HCT116 (cell line): ENCODE measurements around the gene LSM4. TPM values are rescaled to one million over a fixed set of nuclear protein-coding genes. Genes with fewer than 3 reads are reported as not detected.

Source experiments
- ATAC-seq: fragments of 200-7000 bp; cut with Tn5 transposase; 2 replicates; pipeline ENCODE4 v1.9.1; 2020; ENCODE audit warnings: mild to moderate bottlenecking, moderate library complexity
- BruUV-seq: library from RNA; stranded (reverse); fragments of 400-500 nt; replicated peaks from 2 replicates; lab custom pipeline; 2021; lab: Mats Ljungman, UMichigan
- CTCF ChIA-PET: fragments of 300-600 bp; sonication (Branson Sonifier 250); formaldehyde crosslinking; loops from one replicate; lab custom pipeline; 2021; ENCODE audit warnings: antibody characterized with exemption; lab: Charles Lee
- POLR2A ChIA-PET: fragments of 300-600, 350-600 bp; sonication (Branson Sonifier 250); formaldehyde crosslinking; loops from one replicate; lab custom pipeline; 2021; ENCODE audit warnings: antibody characterized with exemption; lab: Charles Lee
- RAD21 ChIA-PET, 2 experiments: fragments of 300-600 bp; sonication (Branson Sonifier 250); formaldehyde crosslinking; loops; one replicate each; lab custom pipeline; 2023; ENCODE audit warnings: low total read pairs in 2 of 2; ENCODE audit not compliant: uncharacterized antibody in 2 of 2, unreplicated experiment in 2 of 2, low non-redundant PET in 1 of 2; lab: Charles Lee
- DNase-seq: peaks from one replicate; pipeline ENCODE4 v3.0.0-alpha.2; 2010; ENCODE audit warnings: low read depth, low spot score
- H2AFZ ChIP-seq: fragments of 200-600 bp; shearing (Covaris generic), sonication (generic); 2 replicates; pipeline ENCODE4 v1.6.1; 2017; ENCODE audit warnings: low read depth, mixed run types, mixed read lengths, antibody characterized with exemption, low read length; ENCODE audit not compliant: poor library complexity, severe bottlenecking
- H3K27ac ChIP-seq: 2 replicates; pipeline ENCODE4 v1.5.1; 2012; ENCODE audit warnings: low read depth, low read length
- H3K27me3 ChIP-seq: fragments of 200-600 bp; sonication (generic); 2 replicates; pipeline ENCODE4 v1.6.1; 2016; ENCODE audit warnings: mixed run types, low read length, mixed read lengths; ENCODE audit not compliant: insufficient read depth
- H3K36me3 ChIP-seq, 2 experiments: fragments of 200-500 bp in 1 of 2; fragments of 200-600 bp in 1 of 2; sonication (Bioruptor generic) in 1 of 2; sonication (generic) in 1 of 2; 2 replicates each; pipeline versions ENCODE4 v1.5.1 to v1.6.1; 2014 to 2016; ENCODE audit warnings: low read length in 2 of 2, inconsistent platforms in 1 of 2, mixed read lengths in 1 of 2, mixed run types in 1 of 2; ENCODE audit not compliant: insufficient read depth in 2 of 2, control insufficient read depth in 1 of 2
- H3K4me1 ChIP-seq, 2 experiments: fragments of 200-600 bp in 1 of 2; sonication (generic) in 1 of 2; 2 replicates each; pipeline versions ENCODE4 v1.5.1 to v1.6.1; 2012 to 2017; ENCODE audit warnings: low read length in 2 of 2, inconsistent platforms in 1 of 2, mild to moderate bottlenecking in 1 of 2, mixed read lengths in 1 of 2, mixed run types in 1 of 2, moderate library complexity in 1 of 2; ENCODE audit not compliant: insufficient read depth in 2 of 2, control insufficient read depth in 1 of 2
- H3K4me2 ChIP-seq: fragments of 200-600 bp; sonication (generic); 2 replicates; pipeline ENCODE4 v1.6.1; 2017; ENCODE audit warnings: mixed run types, low read length, mixed read lengths
- H3K4me3 ChIP-seq, 2 experiments: fragments of 200-600 bp in 1 of 2; sonication (generic) in 1 of 2; replicated peaks in 1 of 2; 2 replicates each; pipeline ENCODE4 v1.5.1; 2011 to 2016; ENCODE audit warnings: low read length in 2 of 2, control low read depth in 1 of 2, low read depth in 1 of 2, mild to moderate bottlenecking in 1 of 2, mixed read lengths in 1 of 2, mixed run types in 1 of 2
- H3K79me2 ChIP-seq: fragments of 200-600 bp; sonication (generic); 2 replicates; pipeline ENCODE4 v1.6.1; 2017; ENCODE audit warnings: mild to moderate bottlenecking, mixed run types, low read length, moderate library complexity, mixed read lengths; ENCODE audit not compliant: insufficient read depth
- H3K9ac ChIP-seq: fragments of 200-600 bp; sonication (generic); 2 replicates; pipeline ENCODE4 v1.6.1; 2016; ENCODE audit warnings: low read length, mixed read lengths
- H3K9me2 ChIP-seq: fragments of 200-600 bp; sonication (generic), shearing (Covaris generic); 2 replicates; pipeline ENCODE4 v1.6.1; 2017; ENCODE audit warnings: mixed run types, mild to moderate bottlenecking, moderate library complexity; ENCODE audit not compliant: insufficient read depth
- H3K9me3 ChIP-seq, 2 experiments: fragments of 200-500 bp in 1 of 2; fragments of 200-600 bp in 1 of 2; sonication (Bioruptor generic) in 1 of 2; sonication (generic) in 1 of 2; 2 replicates each; pipeline ENCODE4 v1.6.1; 2014 to 2017; ENCODE audit warnings: low read length in 2 of 2, mixed read lengths in 2 of 2, inconsistent platforms in 1 of 2, low read depth in 1 of 2, mild to moderate bottlenecking in 1 of 2, mixed run types in 1 of 2, moderate library complexity in 1 of 2; ENCODE audit not compliant: control insufficient read depth in 1 of 2, insufficient read depth in 1 of 2
- H4K20me1 ChIP-seq: fragments of 200-600 bp; sonication (generic), shearing (Covaris generic); 2 replicates; pipeline ENCODE4 v1.6.1; 2017; ENCODE audit warnings: mixed run types, mild to moderate bottlenecking, moderate library complexity; ENCODE audit not compliant: insufficient read depth
- CEBPB ChIP-seq: IDR thresholded peaks from 2 replicates; pipeline ENCODE4 v1.6.1; 2012; ENCODE audit warnings: low read depth
- EGR1 ChIP-seq: IDR thresholded peaks from 2 replicates; pipeline ENCODE4 v1.6.1; 2012; ENCODE audit warnings: low read depth
- ELF1 ChIP-seq: IDR thresholded peaks from 2 replicates; pipeline ENCODE4 v1.6.1; 2012; ENCODE audit warnings: low read depth, borderline replicate concordance
- EZH2 ChIP-seq: fragments of 200-600 bp; sonication (generic); IDR thresholded peaks from 2 replicates; pipeline ENCODE4 v1.6.1; 2017; ENCODE audit warnings: antibody characterized with exemption, mixed run types
- EZH2phosphoT487 ChIP-seq: fragments of 200-600 bp; IDR thresholded peaks from 2 replicates; pipeline ENCODE4 v1.6.1; 2018; ENCODE audit warnings: antibody characterized with exemption, borderline replicate concordance
- JUND ChIP-seq: IDR thresholded peaks from 2 replicates; pipeline ENCODE4 v1.6.1; 2012
- POLR2A ChIP-seq: IDR thresholded peaks from 2 replicates; pipeline ENCODE4 v1.7.0; 2011; ENCODE audit warnings: borderline replicate concordance; ENCODE audit not compliant: insufficient read depth, insufficient read length; ENCODE audit errors: extremely low read depth
- POLR2AphosphoS5 ChIP-seq: IDR thresholded peaks from 2 replicates; pipeline ENCODE4 v1.6.1; 2011; ENCODE audit warnings: mild to moderate bottlenecking, low read depth, low read length, moderate library complexity
- RAD21 ChIP-seq: IDR thresholded peaks from 2 replicates; pipeline ENCODE4 v1.6.1; 2012; ENCODE audit warnings: low read depth, mild to moderate bottlenecking
- SIN3A ChIP-seq: IDR thresholded peaks from 2 replicates; pipeline ENCODE4 v1.6.1; 2012; ENCODE audit warnings: low read depth
- SRF ChIP-seq: IDR thresholded peaks from 2 replicates; pipeline ENCODE4 v1.6.1; 2012; ENCODE audit warnings: low read depth
- TCF7L2 ChIP-seq: IDR thresholded peaks from 2 replicates; pipeline ENCODE4 v1.7.0; 2011; ENCODE audit warnings: borderline replicate concordance, inconsistent platforms; ENCODE audit not compliant: insufficient read depth, insufficient read length; ENCODE audit errors: extremely low read depth
- ZFX ChIP-seq: fragments of 450-650 bp; IDR thresholded peaks from 2 replicates; pipeline ENCODE4 v1.6.1; 2017
- intact Hi-C: fragments of 100-400 bp; cut with micrococcal nuclease; formaldehyde crosslinking; loops from 2 replicates; pipeline ENCODE4 v1.10.0; 2022
- total RNA-seq: library from RNA; stranded (reverse); gene quantifications from one replicate; pipeline ENCODE4 v1.2.1, GENCODE V29; 2021; ENCODE audit not compliant: unreplicated experiment
- TF ChIP-seq, protein P1 (sequence below): IDR thresholded peaks from 2 replicates; pipeline ENCODE4 v1.6.1; 2012; ENCODE audit warnings: low read depth
- TF ChIP-seq, protein P2 (sequence below): IDR thresholded peaks from 2 replicates; pipeline ENCODE4 v1.6.1; 2011; ENCODE audit warnings: mild to moderate bottlenecking, low read length, moderate library complexity; ENCODE audit not compliant: insufficient replicate concordance; ENCODE audit errors: extremely low read depth
- TF ChIP-seq, protein P3 (sequence below): IDR thresholded peaks from 2 replicates; pipeline ENCODE4 v1.6.1; 2012
- TF ChIP-seq, protein P4 (sequence below): IDR thresholded peaks from 2 replicates; pipeline ENCODE4 v1.6.1; 2012

Gene LSM4
- total RNA-seq, 1 experiment from 2014 or later: 400 TPM

DNA sequence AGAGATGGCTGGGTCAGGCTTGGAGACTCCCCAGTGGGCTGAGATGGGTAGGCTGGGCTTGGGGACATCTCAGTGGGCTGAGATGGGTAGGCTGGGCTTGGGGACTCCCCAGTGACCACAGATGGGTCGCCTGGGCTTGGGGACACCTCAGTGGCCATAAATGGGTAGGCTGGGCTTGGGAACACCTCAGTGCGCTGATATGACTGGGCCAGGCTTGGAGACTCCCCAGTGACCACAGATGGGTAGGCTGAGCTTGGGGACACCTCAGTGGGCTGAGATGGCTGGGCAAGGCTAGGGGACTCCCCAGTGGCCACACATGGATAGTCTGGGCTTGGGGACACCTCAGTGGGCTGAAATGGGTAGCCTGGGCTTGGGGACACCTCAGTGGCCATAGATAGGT lies 61.4 kb downstream of the LSM4 start:
- TF ChIP-seq EZH2 (no peak), POLR2AphosphoS5 (no peak), SIN3A (no peak), RAD21 (no peak), EGR1 (no peak), EZH2phosphoT487 (no peak), CEBPB (no peak), POLR2A (no peak)
- Histone ChIP-seq H3K4me3 (no peak overlapping the region), H3K4me1 (no peaks in the 10 kb centered on the region), H3K4me2 (no peak overlapping the region), H3K36me3 (no peaks in the 10 kb centered on the region), H3K9ac (no peak overlapping the region), H3K9me3 (no peaks in the 10 kb centered on the region), H3K79me2 (no peaks in the 10 kb centered on the region), H3K9me2 (no peaks in the 10 kb centered on the region), H3K27ac (no peak overlapping the region), H3K27me3 (no peaks in the 10 kb centered on the region), H4K20me1 (no peaks in the 10 kb centered on the region), H2AFZ (no peak overlapping the region)
- no TSS peak for BruUV-seq
- intact Hi-C loops: no loop called here
- RAD21 ChIA-PET: no interaction called here
- CTCF ChIA-PET: no interaction called here
- no peak for ATAC-seq
- DNase-seq: no peak
- POLR2A ChIA-PET: no interaction called here

DNA sequence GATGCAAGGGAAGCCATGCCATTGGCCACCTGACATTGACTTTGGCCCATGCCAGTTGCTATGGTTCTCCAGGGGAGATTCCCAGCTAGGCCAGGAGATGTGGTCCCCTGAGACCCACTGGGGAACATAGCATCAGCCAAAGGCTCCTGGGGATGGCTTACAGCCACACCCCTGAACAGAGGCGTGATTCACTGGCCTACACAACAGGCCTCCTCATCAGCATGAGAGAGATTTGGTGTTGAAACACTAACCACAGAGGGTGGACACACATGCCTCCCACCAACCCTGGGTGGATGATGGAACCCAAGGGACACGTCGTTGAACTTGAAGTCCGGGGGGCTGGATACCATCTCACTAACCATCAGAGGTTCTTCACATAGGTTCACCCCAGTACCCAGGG lies 63.0 kb downstream of the LSM4 start:
- H3K79me2 ChIP-seq: no peaks in the 10 kb centered on the region
- H4K20me1 ChIP-seq: no peaks in the 10 kb centered on the region
- no peak overlapping the region for H2AFZ ChIP-seq
- ChIA-PET CTCF (no interaction called here), POLR2A (interaction anchor here (0.5 kb wide), 1 partner anchor 39 kb away, joined by 3 read pairs; no protein-coding TSS in a partner anchor), RAD21 (no interaction called here)
- H3K4me2 ChIP-seq: no peak overlapping the region
- no peak overlapping the region for H3K27ac ChIP-seq
- no peaks in the 10 kb centered on the region for H3K36me3 ChIP-seq
- H3K9me3 ChIP-seq: no peaks in the 10 kb centered on the region
- peaks cover 0 to 7% of the 10 kb centered on the region in 2 experiments; a peak in 2 of 4 replicates for H3K4me1 ChIP-seq
- BruUV-seq: no TSS peak
- H3K4me3 ChIP-seq: no peak overlapping the region
- intact Hi-C loops: loop anchor here (10.0 kb wide), 1 partner anchor 325 kb away; the partner anchor contains the start of gene CCDC124
- ATAC-seq (no peak), DNase-seq (no peak)
- no peak overlapping the region for H3K9ac ChIP-seq
- no peaks in the 10 kb centered on the region for H3K27me3 ChIP-seq
- TF ChIP-seq SRF (no peak), JUND (no peak), POLR2AphosphoS5 (no peak), ZFX (no peak), EZH2phosphoT487 (no peak), CEBPB (no peak), TCF7L2 (no peak), ELF1 (no peak)
- TF ChIP-seq, protein P1, sequence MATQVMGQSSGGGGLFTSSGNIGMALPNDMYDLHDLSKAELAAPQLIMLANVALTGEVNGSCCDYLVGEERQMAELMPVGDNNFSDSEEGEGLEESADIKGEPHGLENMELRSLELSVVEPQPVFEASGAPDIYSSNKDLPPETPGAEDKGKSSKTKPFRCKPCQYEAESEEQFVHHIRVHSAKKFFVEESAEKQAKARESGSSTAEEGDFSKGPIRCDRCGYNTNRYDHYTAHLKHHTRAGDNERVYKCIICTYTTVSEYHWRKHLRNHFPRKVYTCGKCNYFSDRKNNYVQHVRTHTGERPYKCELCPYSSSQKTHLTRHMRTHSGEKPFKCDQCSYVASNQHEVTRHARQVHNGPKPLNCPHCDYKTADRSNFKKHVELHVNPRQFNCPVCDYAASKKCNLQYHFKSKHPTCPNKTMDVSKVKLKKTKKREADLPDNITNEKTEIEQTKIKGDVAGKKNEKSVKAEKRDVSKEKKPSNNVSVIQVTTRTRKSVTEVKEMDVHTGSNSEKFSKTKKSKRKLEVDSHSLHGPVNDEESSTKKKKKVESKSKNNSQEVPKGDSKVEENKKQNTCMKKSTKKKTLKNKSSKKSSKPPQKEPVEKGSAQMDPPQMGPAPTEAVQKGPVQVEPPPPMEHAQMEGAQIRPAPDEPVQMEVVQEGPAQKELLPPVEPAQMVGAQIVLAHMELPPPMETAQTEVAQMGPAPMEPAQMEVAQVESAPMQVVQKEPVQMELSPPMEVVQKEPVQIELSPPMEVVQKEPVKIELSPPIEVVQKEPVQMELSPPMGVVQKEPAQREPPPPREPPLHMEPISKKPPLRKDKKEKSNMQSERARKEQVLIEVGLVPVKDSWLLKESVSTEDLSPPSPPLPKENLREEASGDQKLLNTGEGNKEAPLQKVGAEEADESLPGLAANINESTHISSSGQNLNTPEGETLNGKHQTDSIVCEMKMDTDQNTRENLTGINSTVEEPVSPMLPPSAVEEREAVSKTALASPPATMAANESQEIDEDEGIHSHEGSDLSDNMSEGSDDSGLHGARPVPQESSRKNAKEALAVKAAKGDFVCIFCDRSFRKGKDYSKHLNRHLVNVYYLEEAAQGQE: no peak
- TF ChIP-seq, protein P2, sequence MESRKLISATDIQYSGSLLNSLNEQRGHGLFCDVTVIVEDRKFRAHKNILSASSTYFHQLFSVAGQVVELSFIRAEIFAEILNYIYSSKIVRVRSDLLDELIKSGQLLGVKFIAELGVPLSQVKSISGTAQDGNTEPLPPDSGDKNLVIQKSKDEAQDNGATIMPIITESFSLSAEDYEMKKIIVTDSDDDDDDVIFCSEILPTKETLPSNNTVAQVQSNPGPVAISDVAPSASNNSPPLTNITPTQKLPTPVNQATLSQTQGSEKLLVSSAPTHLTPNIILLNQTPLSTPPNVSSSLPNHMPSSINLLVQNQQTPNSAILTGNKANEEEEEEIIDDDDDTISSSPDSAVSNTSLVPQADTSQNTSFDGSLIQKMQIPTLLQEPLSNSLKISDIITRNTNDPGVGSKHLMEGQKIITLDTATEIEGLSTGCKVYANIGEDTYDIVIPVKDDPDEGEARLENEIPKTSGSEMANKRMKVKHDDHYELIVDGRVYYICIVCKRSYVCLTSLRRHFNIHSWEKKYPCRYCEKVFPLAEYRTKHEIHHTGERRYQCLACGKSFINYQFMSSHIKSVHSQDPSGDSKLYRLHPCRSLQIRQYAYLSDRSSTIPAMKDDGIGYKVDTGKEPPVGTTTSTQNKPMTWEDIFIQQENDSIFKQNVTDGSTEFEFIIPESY: no peak
- TF ChIP-seq, protein P3, sequence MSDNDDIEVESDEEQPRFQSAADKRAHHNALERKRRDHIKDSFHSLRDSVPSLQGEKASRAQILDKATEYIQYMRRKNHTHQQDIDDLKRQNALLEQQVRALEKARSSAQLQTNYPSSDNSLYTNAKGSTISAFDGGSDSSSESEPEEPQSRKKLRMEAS: no peak
- TF ChIP-seq, protein P4, sequence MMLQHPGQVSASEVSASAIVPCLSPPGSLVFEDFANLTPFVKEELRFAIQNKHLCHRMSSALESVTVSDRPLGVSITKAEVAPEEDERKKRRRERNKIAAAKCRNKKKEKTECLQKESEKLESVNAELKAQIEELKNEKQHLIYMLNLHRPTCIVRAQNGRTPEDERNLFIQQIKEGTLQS: no peak
- no peaks in the 10 kb centered on the region for H3K9me2 ChIP-seq
